ENCODE data around the gene NEURL3.
A peak's percentile ranks its signal among the peaks of the same experiment; 100 is the strongest.

The NEURL3 gene

DNA sequence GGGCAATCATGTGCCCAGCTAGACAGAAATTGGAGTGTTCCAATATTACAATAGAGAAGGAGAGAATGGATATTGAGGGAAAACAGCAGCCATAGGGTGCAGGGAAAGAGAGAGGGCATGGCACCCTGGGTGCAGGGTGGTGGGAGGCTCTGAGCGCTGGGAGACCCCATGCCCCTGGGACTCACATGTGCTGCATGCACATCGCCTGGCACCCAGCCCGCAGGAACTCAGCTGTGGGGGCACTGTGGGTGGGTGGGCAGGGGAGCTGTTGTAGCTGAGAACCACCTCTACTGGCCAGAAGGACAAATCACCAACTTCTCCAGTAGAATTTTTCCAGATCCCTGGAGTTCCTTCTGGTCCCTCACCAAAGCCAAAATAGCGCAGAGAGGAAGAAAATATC is 7.2 kb upstream of the NEURL3 start:
- no peaks in the 10 kb centered on the region for H3K36me3 ChIP-seq (ENCODE audit: insufficient read depth, low read length)
- H3K4me1 ChIP-seq (ENCODE audit: control insufficient read depth, insufficient read depth, low read length, unreplicated experiment), result peaks cover 7% of the 10 kb centered on the region
- H3K27me3 ChIP-seq (ENCODE audit: insufficient read depth, low read length), result peaks cover 17% of the 10 kb centered on the region
- no peak overlapping the region for H2AFZ ChIP-seq (ENCODE audit: low read length, unreplicated experiment)
- no peak overlapping the region for H3K4me3 ChIP-seq (ENCODE audit: low read depth, low read length)
- H3K27ac ChIP-seq (ENCODE audit: low read depth, low read length), result no peak overlapping the region
- no peaks in the 10 kb centered on the region for H3K79me2 ChIP-seq (ENCODE audit: control insufficient read depth, insufficient read depth, low read length, unreplicated experiment)

DNA sequence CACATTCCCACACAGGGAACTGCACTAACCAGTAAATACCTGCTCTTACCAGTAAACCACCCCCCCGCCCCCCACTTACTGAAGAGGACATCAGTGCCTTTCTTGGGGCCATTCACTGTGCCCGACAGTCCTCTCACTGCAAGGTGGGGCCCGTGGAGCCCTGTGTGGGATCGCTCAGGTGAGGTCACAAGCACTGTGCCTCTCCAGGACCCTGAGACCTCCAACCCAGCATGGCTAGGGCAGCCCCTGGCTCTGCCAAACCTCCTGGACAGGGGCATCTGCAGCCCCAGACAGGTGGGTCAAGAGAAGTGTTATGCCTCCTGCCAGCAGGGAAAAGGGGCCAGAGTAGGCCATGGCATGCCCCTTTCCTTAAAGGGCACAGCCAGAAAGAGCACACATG is 6.7 kb upstream of the NEURL3 start:
- Histone ChIP-seq H3K4me1 (ENCODE audit: control insufficient read depth, insufficient read depth, low read length, unreplicated experiment) (peaks cover 7% of the 10 kb centered on the region), H3K79me2 (ENCODE audit: control insufficient read depth, insufficient read depth, low read length, unreplicated experiment) (no peaks in the 10 kb centered on the region), H3K4me3 (ENCODE audit: low read depth, low read length) (no peak overlapping the region), H2AFZ (ENCODE audit: low read length, unreplicated experiment) (no peak overlapping the region), H3K27me3 (ENCODE audit: insufficient read depth, low read length) (peaks cover 17% of the 10 kb centered on the region), H3K36me3 (ENCODE audit: insufficient read depth, low read length) (no peaks in the 10 kb centered on the region), H3K27ac (ENCODE audit: low read depth, low read length) (no peak overlapping the region)

DNA sequence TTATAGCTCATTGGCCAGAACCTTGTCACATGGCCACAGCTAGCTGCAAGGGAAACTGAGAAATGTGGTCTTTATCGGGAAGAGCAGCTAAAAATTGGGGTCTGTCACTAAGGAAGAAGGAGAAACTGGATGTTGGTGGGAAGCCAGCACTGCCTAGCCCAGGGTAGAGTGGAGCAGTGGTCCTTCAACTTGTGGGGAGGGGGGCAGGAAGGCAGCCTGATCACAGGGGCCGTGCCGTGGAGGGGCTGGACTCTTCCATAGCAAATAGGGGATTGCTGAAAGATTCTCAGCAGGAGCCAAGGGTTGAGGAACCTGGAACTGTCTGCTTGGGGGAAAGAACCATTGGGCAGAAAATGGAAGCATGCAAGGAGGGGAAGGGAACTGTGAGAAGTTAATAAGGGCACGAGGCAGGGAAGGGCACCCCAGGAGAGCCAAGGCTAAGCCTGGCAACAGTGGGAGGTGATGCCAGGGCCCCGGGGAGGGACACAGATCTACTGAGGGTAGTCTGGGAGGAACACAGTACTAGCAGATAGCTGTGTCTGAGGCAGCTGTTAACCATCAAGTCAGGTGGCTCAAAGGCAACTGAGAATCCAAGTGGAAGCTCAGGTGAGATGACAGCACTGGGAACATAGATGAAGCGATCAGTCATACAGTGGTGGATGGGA is 5.9 kb upstream of the NEURL3 start:
- Histone ChIP-seq H3K4me1 (ENCODE audit: control insufficient read depth, insufficient read depth, low read length, unreplicated experiment) (peaks cover 7% of the 10 kb centered on the region), H3K79me2 (ENCODE audit: control insufficient read depth, insufficient read depth, low read length, unreplicated experiment) (no peaks in the 10 kb centered on the region), H3K27me3 (ENCODE audit: insufficient read depth, low read length) (peaks cover 17% of the 10 kb centered on the region), H3K4me3 (ENCODE audit: low read depth, low read length) (no peak overlapping the region), H2AFZ (ENCODE audit: low read length, unreplicated experiment) (no peak overlapping the region), H3K36me3 (ENCODE audit: insufficient read depth, low read length) (no peaks in the 10 kb centered on the region), H3K27ac (ENCODE audit: low read depth, low read length) (no peak overlapping the region)

DNA sequence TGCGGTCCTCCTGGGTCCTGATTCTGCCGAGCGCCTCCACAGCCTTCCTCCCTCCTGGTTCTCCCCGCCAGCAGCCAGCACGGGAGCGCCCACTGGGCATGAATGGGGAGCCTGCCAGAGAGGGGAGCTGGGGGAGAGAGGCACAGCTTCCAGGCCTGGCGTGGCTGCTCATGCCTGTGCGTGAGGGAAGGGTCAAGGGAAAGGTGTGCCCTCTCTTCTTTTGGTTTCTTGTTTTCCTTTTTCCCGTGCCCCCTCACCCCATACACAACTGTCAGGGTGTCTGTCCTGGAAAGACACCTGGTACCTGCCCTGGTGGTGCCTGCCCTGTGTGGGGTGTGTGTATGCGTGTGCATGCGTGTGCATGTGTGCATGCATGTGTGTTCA is 4.7 kb upstream of the NEURL3 start:
- H3K4me3 ChIP-seq (ENCODE audit: low read depth, low read length), result no peak overlapping the region
- no peaks in the 10 kb centered on the region for H3K36me3 ChIP-seq (ENCODE audit: insufficient read depth, low read length)
- H3K4me1 ChIP-seq (ENCODE audit: control insufficient read depth, insufficient read depth, low read length, unreplicated experiment), result peaks cover 18% of the 10 kb centered on the region
- H2AFZ ChIP-seq (ENCODE audit: low read length, unreplicated experiment), result no peak overlapping the region
- peaks cover 17% of the 10 kb centered on the region for H3K27me3 ChIP-seq (ENCODE audit: insufficient read depth, low read length)
- H3K27ac ChIP-seq (ENCODE audit: low read depth, low read length), result no peak overlapping the region
- H3K79me2 ChIP-seq (ENCODE audit: control insufficient read depth, insufficient read depth, low read length, unreplicated experiment), result no peaks in the 10 kb centered on the region

DNA sequence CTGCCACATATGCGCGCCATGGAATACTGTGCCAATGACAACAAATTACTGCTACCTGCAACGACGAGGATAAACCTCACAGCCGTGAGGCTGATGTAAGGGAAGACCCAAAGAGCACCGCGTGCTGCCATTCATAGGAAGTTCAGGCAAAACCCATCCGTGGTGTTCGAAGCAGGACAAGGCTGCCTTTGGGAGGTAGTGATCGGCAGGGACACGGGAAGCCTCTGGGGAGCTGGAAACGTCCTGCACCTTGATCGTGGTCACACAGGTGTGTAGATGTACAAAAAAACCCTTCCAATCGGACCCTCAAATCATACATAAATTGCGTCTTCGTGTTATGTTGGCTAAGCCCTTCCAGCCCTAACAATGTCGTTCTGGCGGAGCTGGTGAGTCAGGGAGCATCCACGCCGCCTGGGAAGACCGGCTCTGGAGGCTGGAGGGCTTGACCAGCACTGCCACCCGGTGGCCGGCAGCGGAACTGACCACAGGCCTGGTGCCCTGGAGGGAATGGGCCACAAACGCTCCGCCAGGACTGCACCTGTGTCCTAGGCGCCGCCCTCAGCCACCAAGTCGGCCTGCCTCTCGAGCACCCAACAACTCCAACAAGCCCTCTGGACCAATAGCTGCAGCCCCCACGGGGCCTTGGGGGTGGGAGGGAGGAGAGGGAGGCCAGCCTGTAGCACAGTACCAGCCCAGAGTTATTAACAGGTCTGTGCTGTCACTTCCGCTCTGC is 4.1 kb upstream of the NEURL3 start:
- no peaks in the 10 kb centered on the region for H3K79me2 ChIP-seq (ENCODE audit: control insufficient read depth, insufficient read depth, low read length, unreplicated experiment)
- H3K27me3 ChIP-seq (ENCODE audit: insufficient read depth, low read length), result peaks cover 17% of the 10 kb centered on the region
- no peaks in the 10 kb centered on the region for H3K36me3 ChIP-seq (ENCODE audit: insufficient read depth, low read length)
- no peak overlapping the region for H3K4me3 ChIP-seq (ENCODE audit: low read depth, low read length)
- no peak overlapping the region for H3K27ac ChIP-seq (ENCODE audit: low read depth, low read length)
- peaks cover 18% of the 10 kb centered on the region for H3K4me1 ChIP-seq (ENCODE audit: control insufficient read depth, insufficient read depth, low read length, unreplicated experiment)
- peak overlapping the region; percentile 20 for H2AFZ ChIP-seq (ENCODE audit: low read length, unreplicated experiment)

DNA sequence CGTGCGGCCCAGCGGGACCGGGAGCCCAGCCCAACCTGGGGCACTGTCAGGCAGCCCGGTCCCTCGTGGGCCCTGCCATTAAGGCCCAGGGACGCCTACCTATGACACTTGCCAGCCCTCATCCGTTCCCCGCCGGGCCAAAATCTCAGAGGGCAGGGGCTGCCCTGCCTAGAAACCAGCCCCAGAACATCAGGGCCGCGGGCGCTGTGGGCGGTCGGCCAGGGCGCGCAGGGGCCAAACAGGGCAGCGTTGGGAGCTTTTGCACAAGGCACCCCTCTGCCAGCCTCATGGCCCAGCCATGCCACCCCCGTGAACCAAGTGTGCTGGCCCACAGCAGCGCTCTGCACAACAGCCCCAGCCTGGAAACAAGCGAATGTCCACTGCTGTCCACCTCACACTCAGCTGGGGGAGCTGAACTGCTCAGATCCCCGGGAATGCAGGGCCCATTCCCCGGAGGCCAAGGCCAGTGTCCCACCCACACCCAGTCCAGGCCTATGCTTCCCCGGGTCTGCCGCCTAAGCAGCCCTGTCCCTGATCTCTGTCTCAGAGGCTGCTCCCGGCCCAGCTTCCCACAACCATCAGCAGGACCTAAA is 3.5 kb upstream of the NEURL3 start:
- no peak overlapping the region for H3K4me3 ChIP-seq (ENCODE audit: low read depth, low read length)

DNA sequence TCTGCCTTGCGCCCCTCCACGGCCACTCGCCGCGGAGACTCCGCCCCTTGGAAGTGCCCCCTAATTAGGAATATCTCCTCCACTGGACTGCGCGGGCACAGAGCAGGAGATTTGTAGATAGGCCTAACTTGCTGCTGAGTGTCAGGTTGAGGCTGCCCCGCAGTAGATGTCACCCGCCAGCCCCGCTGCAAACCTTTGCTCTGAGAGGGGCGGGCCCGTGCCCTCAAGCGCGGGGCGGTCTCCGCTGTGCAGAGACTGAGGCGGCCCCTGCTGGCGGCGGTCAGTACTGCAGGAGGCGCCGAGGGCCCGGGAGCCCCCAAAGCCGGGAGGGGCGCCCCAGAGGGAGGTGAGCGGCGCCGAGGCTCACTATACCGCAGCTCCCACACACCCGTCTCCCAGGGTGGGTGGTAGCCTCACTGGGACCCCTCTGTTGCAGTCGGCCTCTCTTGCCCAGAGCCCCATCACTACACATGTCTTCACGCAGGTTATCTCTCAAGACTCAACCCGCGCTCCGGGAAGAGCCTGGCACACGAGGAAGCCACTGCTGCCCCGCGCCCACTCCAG is 2.9 kb upstream of the NEURL3 start:
- H3K79me2 ChIP-seq (ENCODE audit: control insufficient read depth, insufficient read depth, low read length, unreplicated experiment), result no peaks in the 10 kb centered on the region
- H3K4me3 ChIP-seq (ENCODE audit: low read depth, low read length), result peak overlapping the region; percentile 51
- H3K4me1 ChIP-seq (ENCODE audit: control insufficient read depth, insufficient read depth, low read length, unreplicated experiment), result peaks cover 18% of the 10 kb centered on the region
- no peak overlapping the region for H2AFZ ChIP-seq (ENCODE audit: low read length, unreplicated experiment)
- peaks cover 17% of the 10 kb centered on the region for H3K27me3 ChIP-seq (ENCODE audit: insufficient read depth, low read length)
- no peaks in the 10 kb centered on the region for H3K36me3 ChIP-seq (ENCODE audit: insufficient read depth, low read length)
- no peak overlapping the region for H3K27ac ChIP-seq (ENCODE audit: low read depth, low read length)

More for the DNA sequence above, 3.5 kb upstream of the NEURL3 start:
- peaks cover 18% of the 10 kb centered on the region for H3K4me1 ChIP-seq (ENCODE audit: control insufficient read depth, insufficient read depth, low read length, unreplicated experiment)
- H3K36me3 ChIP-seq (ENCODE audit: insufficient read depth, low read length), result no peaks in the 10 kb centered on the region
- peaks cover 17% of the 10 kb centered on the region for H3K27me3 ChIP-seq (ENCODE audit: insufficient read depth, low read length)
- no peak overlapping the region for H2AFZ ChIP-seq (ENCODE audit: low read length, unreplicated experiment)
- H3K79me2 ChIP-seq (ENCODE audit: control insufficient read depth, insufficient read depth, low read length, unreplicated experiment), result no peaks in the 10 kb centered on the region
- H3K27ac ChIP-seq (ENCODE audit: low read depth, low read length), result no peak overlapping the region

DNA sequence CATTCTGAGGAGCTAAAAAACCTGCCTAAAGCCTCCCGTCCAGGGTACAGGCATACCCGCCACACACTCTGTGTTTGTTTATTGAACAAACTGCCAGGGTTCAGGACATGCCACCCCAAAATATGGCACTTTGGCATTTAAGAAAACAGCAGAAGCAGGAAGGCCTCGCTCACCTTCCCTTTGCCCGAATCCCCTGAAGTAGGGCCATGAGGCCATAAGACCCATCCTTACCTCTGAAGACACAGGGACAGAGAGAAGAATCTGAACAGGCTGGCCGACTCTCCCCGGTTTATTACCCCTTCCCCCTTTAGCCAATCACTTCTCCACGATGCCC is 1.7 kb upstream of the NEURL3 start:
- Histone ChIP-seq H3K36me3 (ENCODE audit: insufficient read depth, low read length) (no peaks in the 10 kb centered on the region), H3K4me3 (ENCODE audit: low read depth, low read length) (no peak overlapping the region), H3K27me3 (ENCODE audit: insufficient read depth, low read length) (peaks cover 15% of the 10 kb centered on the region), H2AFZ (ENCODE audit: low read length, unreplicated experiment) (no peak overlapping the region), H3K4me1 (ENCODE audit: control insufficient read depth, insufficient read depth, low read length, unreplicated experiment) (peaks cover 18% of the 10 kb centered on the region), H3K27ac (ENCODE audit: low read depth, low read length) (no peak overlapping the region), H3K79me2 (ENCODE audit: control insufficient read depth, insufficient read depth, low read length, unreplicated experiment) (no peaks in the 10 kb centered on the region)

DNA sequence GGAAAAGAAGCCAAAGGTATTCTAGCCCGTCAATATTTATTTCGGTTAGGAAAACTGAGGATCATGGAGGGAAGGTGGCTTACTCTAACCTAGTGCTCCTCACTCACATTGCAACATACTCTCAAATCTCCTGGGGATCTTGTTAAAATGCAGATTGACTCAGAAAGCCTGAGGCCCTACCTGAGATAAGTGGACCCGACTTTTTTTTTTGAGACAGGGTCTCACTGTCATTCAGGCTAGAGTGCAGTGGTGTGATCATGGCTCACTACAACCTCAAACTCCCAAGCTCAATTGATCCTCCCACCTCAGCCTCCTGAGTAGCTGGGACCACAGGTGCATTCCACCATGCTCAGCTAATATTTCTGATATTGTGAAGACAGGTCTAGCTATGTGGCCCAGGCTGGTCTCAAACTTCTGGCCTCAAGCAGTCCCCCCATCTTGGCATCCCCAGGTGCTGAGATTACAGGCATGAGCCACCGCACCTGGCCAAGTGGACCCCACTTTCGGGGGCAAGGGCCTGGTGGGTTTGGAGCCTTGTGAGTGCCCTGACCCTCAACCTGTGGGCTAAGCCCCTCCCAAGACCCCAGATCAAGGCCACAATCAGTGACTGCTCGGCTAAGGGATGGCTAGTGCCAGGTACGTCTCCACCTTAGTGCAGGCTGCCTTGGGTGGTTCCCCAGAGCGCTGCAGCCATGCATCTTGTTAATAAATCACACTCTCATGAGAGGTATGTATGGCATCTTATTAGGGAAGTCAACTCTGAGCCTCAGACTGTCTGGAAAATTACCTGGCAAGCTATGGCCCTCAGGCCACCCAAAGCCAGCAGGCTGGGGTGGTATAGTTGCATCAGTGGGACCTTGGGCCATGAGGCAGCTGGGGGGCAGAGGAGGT is 1.1 kb upstream of the NEURL3 start:
- H2AFZ ChIP-seq (ENCODE audit: low read length, unreplicated experiment), result no peak overlapping the region
- H3K4me1 ChIP-seq (ENCODE audit: control insufficient read depth, insufficient read depth, low read length, unreplicated experiment), result peaks cover 23% of the 10 kb centered on the region
- H3K79me2 ChIP-seq (ENCODE audit: control insufficient read depth, insufficient read depth, low read length, unreplicated experiment), result no peaks in the 10 kb centered on the region
- peaks cover 13% of the 10 kb centered on the region for H3K27me3 ChIP-seq (ENCODE audit: insufficient read depth, low read length)
- no peak overlapping the region for H3K27ac ChIP-seq (ENCODE audit: low read depth, low read length)
- no peaks in the 10 kb centered on the region for H3K36me3 ChIP-seq (ENCODE audit: insufficient read depth, low read length)
- no peak overlapping the region for H3K4me3 ChIP-seq (ENCODE audit: low read depth, low read length)

DNA sequence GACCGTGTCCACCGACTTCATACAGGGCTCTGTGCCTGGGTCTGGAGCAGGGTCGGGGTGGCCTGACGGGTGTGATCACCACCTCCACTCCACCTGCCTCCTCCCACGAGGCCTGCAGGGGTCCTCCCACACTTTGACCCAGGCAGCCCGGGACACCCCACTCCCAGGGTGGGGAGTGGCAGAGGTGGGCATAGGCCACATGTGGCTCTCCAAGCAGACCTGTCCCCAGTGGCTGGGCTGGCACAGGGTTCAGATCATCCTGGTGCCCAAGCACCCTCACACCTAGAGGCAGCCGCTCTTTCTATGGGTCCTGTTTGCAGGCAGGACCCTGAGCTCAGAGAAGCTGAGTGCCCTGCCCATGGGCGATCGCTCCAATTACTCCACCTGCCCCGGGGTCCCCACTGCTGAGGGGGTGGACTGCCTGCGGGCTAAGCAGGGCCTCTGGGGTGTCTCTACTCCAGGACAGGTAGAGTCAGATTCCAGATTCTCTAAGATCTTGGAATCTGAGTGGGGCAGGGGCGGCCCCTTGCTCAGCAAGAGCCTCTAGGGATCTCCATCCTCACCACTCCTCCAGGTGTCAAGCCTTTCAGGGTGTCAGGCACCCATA is 1.4 kb downstream of the NEURL3 start:
- H3K79me2 ChIP-seq (ENCODE audit: control insufficient read depth, insufficient read depth, low read length, unreplicated experiment), result no peaks in the 10 kb centered on the region
- peaks cover 23% of the 10 kb centered on the region for H3K27me3 ChIP-seq (ENCODE audit: insufficient read depth, low read length)
- no peak overlapping the region for H2AFZ ChIP-seq (ENCODE audit: low read length, unreplicated experiment)
- no peak overlapping the region for H3K27ac ChIP-seq (ENCODE audit: low read depth, low read length)
- no peaks in the 10 kb centered on the region for H3K36me3 ChIP-seq (ENCODE audit: insufficient read depth, low read length)
- H3K4me1 ChIP-seq (ENCODE audit: control insufficient read depth, insufficient read depth, low read length, unreplicated experiment), result peaks cover 18% of the 10 kb centered on the region
- no peak overlapping the region for H3K4me3 ChIP-seq (ENCODE audit: low read depth, low read length)
